Vagina (tissue), 2 donors: ENCODE data around the gene CCZ1.
"Not testable (repeated sequence)": the region's sequence is repeated elsewhere in the genome, so short reads cannot be mapped to it uniquely, and the experiment has no call there.

Experiments used
- POLR2AphosphoS5 ChIP-seq, 2 donors: sonication (generic); formaldehyde crosslinking; IDR thresholded peaks; one replicate each; pipeline ENCODE4 v1.9.0; 2017; ENCODE audit warnings: antibody characterized with exemption in 2 of 2, mild to moderate bottlenecking in 2 of 2, low read depth in 1 of 2; ENCODE audit not compliant: insufficient read depth in 1 of 2
- TF ChIP-seq, protein P1 (sequence below), 3 experiments: fragments of 450-650 bp in 2 of 3; fragments of 200-600 bp in 1 of 3; sonication (generic) in 1 of 3; IDR thresholded peaks; one replicate each; pipeline ENCODE4 v1.5.1; 2017 to 2019; ENCODE audit warnings: antibody characterized with exemption in 3 of 3, mild to moderate bottlenecking in 2 of 3, moderate library complexity in 2 of 3

DNA sequence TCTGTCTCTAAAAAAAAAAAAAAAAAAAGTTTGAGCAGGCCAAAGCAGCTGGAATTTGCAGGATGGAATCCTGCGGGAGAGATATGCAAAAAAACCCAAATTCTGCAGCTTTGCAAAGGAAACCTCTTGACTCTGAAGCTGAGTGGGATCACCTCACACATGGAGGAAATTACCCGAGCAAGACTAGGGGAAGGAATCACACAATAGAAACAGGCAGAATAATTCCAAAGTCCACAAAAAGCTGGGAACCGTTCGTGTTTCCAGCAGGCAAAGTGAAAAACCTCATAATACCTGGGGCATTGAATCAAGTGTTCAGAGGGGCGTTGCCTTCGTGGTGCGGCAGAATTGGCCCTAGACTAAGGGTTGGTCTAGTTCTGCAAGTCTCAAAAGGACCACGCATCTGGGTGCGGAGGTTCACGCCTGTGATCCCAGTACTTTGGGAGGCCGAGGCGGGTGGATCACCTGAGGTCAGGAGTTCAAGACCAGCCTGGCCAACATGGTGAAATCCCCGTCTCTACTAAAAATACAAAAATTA is 41.4 kb upstream of the CCZ1 start:
- TF ChIP-seq, protein P1, sequence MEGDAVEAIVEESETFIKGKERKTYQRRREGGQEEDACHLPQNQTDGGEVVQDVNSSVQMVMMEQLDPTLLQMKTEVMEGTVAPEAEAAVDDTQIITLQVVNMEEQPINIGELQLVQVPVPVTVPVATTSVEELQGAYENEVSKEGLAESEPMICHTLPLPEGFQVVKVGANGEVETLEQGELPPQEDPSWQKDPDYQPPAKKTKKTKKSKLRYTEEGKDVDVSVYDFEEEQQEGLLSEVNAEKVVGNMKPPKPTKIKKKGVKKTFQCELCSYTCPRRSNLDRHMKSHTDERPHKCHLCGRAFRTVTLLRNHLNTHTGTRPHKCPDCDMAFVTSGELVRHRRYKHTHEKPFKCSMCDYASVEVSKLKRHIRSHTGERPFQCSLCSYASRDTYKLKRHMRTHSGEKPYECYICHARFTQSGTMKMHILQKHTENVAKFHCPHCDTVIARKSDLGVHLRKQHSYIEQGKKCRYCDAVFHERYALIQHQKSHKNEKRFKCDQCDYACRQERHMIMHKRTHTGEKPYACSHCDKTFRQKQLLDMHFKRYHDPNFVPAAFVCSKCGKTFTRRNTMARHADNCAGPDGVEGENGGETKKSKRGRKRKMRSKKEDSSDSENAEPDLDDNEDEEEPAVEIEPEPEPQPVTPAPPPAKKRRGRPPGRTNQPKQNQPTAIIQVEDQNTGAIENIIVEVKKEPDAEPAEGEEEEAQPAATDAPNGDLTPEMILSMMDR (IDR thresholded peaks at IDR 0.05), result not testable (repeated sequence)
- not testable (repeated sequence) for TF ChIP-seq POLR2AphosphoS5 (IDR thresholded peaks at IDR 0.05; ENCODE audit: insufficient read depth in 1 of 2, low read depth in 1 of 2)
